HG02885 (cell line): ENCODE measurements around the gene TSR1.

Experiments
- ATAC-seq: cut with Tn5 transposase; IDR thresholded peaks from one replicate; pipeline ENCODE4 v1.9.1; 2021; ENCODE audit warnings: mild to moderate bottlenecking; ENCODE audit not compliant: unreplicated experiment, poor library complexity

Gene TSR1

DNA sequence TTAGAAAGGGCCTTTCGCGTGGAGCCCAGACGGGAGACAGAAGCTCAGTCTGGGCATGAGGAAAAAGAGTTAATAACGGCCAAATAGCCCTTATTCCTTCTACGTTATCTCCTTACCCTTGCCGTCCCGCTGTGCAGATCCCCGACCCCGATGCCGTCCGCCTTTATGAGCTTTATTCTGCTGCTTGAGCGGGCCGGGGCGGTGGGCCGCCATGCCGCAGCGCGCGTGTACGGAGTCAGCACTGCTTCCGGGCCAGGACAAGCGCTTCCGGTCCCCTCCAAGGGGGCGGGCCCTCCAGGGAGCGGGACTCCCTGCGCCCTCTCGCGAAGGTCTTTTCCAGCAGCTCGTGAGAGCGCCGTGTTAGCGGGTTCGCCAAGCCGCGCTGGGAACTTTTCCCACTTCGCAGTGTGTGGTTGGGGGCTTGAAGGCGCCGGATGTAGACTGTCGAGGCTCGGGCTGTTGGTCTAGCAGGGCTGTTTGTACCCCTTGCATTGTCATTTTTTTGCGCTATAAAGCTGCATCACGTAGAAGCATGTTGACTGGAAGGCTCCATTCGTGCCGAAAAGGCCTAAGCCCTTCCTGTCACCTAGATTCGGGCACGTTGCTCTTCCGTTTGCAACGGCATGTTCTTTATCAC lies at the start of gene TSR1:
Gene TSR1 (minus strand): TSS at position 243 of the 637 bp plus-strand sequence. CDS start 30 bp downstream, at position 213.
- peak; percentile 87 for ATAC-seq

DNA sequence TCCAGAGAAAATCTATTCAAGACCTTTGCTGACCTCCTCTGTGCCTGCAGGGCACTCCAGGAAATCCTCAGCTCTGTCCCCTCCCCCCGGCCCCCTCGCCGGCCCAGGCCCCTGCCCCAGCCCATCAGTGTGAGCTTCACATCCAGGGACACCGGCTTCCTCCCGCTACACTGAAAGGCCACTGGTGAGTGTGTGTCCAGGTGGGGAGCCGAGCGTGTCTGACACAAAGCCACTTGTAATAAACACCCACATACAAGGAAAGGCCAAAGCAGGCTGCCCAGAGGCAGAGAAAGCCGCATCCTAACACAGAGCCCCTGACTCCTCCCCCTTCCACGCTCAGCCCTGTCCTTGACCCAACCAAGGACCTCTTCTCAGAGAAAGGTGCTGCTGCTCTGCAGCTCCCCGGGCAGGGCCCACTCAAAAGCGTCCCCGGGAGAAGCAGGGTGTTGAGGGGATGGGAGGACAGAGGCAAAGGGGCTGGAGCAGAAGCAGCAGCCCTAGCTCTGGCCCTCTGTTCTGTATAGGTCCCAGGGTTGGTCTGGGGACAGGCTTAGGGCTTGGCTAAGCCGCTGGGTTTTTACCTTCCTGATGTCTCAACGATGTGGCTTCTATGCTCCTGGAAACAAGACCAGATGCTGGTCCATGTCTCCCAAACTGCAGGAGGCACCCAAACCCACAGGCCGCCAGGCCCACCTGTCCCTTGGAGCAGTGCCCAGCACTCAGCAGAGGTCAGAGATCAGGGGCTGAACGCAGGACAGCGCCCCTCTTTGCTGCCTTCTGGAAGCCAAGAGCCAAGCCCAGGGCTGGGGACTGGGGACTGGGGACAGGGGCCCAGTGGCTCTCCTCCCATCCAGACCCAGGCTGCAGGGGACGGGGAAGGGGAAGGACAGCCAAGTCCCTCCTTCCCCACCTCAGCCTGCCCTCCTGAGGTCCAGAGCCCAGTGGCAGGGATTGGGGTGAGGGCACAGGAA lies 49.3 kb upstream of the TSR1 start:
- no peak for ATAC-seq

DNA sequence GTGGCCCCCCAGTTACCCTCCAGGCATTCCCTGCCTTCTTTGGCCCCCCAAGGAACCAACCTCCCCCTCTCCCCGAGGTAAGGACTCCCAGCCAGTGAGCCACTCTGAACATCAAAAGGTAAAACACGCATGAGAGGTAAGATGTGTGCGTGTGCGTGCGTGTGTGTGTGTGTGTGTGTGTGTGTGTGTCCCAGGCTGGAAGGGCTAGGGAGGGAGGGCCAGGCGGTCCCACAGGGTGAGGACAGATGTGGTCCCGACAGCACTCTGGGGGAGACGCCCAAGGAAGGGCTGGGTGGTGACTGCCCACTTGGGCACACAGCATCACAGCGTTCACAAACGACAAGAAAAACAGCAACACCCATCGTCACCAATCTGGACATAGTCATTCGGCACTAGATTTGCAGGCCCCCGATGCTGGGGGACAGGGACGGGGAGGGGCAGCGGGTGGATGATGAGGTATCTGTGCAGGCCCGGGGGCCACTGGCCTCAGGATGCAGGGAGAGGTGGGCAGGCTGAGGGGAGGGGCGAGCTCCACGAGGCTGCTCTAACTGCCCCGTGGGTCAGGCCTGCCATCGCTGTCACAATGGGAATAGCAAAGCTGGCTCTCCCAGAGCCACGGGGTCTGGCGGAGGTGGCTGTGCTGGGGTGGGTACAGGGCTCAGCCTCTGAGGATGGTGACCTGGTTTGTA lies 48.3 kb upstream of the TSR1 start:
- ATAC-seq = no peak

DNA sequence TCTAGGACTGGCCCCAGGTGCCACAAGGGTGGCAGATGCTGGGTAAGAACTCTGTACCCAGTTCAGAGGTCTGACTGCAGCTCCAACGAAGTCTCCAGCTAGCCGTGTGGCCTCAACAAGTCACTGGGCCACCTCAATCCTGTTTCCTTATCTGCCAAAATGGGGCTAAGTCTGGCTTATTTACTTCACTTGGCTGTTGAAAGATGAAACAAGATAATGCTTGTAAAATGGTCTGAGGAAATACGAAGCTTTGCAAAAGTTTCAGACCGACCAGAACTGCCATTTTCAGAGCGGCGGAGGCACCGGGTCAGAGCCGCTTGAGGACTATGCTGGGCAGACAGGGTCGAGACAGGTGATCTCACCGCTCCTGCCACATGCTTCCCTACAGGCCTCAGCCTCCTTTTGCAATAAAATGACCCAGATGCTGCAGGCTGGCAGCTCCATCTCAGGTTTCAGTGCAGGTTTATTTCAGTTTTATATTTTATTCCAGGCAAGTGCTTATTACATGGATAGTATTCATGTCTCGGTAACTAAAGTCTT lies 47.4 kb upstream of the TSR1 start:
- ATAC-seq = no peak

DNA sequence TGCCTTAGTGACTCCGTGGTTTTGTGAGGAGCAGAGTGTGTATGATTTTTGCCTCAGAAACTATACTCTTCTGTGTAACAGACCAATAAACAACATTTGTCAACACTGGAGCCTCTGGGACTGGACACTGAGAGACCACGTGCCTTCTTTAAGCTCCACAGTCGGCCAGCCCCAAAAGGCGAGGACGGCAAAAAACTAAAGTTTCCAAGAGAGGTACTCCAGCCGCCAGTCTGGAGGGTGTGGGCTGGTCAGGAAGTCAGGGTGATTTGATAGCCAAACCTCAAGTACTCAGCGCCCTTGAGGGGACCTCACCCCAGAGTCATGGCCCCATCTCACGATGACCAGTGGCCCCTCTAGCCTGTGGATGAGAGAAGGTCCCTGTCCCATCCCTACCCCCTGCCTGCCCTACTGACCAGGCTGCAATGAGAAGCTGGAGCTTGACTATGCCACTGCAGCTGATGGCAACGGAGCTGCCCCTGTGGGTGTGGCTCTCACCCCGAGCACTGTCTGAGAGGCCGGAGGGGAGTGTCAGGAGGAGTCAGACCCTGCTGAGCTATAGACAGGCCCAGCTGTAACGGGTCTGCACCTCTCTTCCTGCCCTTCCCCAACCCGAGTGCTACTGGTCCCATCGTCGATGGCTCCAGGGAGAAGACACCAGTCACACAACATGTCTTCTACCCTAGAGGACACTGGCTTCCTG lies 44.8 kb upstream of the TSR1 start:
- ATAC-seq = no peak

DNA sequence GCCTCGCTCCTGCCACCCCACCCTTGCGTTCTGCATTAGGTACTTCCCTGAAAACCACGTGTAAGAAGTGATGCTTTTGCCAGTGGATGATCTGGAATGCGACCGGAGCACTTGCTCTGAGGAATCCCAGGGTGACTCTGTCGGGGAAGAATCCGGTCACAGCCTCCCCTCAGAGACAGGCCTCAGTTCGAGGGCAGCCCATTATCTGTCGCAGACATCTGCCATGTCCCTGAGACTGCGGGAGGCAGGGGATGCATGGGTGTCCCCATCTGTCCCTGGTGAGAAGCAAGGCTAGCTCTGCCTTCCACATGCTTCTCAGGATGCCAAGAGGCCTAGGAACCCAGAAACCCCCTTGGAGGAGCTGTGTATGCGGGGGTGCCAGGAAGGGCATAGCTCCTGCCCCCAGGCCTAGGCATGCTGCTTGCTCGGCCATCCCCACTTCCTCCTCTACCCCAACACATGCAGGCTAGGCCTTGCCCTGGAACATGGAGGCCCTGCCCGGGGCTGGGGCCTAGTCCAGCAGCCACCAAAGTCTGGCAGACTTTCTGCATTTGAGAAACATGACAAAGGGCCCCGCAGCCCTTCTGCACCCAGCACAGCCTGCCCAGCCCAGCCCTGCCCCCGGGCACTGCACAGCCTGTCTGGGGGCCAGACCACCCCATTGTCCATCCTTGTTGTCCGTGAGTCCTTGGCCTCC lies 44.1 kb upstream of the TSR1 start:
- ATAC-seq = no peak

DNA sequence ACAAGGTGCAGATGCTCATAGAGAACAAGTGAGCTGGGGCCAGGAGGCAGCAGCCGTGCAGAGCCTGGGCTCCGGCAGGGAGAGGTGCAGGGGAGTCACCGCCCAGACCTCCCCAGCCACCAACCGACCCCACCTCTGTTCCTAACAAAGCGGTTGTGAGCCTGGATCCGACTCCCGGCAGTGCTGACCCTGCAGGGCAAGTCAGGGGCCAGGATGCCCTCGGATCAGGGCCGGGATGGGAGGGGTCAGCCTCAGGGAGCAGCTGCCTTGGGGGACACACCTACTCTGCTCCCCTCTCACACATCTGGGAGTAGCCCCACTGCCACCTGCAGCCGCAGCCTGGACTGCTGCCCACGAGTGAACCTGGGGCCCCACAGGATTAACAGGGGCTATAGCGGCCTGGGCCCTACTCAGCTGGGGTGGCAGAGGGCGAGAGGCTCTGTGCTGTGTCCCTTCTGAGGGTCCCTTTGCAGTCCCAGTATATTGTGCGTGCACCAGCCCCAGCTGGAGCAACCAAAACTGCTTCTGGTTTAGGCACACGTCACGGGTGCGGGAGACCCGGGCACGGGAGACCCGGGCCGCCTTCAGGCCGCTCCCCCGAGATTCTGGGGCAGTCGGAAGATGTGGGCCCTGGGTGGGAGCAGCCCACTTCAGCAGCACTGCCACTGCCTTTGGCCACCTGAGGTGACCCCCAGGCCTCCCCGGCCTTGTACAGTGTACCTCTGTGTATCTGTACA lies 43.4 kb upstream of the TSR1 start:
- ATAC-seq = no peak

DNA sequence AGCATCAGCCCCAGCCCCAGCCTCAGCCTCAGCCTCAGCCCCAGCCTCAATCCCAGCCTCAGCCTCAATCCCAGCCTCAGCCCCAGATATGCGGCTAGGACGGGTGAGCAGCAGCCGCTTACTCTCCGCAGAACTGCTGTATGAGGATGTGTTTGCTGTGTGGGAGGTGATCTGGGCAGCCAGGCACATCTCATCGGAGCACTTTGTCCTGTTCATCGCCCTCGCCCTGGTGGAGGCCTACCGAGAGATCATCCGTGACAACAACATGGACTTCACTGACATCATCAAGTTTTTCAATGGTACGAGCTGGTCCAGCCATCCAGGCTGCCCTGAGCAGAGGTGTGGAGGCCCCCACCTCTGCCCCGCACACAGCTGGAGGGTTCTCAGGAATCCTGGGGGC lies 42.6 kb upstream of the TSR1 start:
- no peak for ATAC-seq

DNA sequence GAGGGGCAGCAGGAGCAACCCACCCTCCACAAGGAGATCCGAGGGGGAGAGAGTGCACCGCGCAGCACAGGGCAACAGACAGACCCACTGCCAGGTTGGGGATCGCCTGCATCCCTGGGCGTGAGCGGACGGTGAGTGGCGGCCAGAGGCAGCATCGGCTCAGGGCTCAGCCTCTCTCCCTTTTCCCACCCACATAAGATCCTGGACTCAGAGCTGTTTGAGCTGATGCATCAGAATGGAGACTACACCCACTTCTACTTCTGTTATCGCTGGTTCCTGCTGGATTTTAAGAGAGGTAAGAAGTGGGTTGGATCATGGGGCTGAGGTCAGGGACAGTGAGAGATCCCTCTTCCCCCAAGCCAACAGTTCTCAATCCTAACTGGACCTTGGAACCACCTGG lies 41.4 kb upstream of the TSR1 start:
- no peak for ATAC-seq

DNA sequence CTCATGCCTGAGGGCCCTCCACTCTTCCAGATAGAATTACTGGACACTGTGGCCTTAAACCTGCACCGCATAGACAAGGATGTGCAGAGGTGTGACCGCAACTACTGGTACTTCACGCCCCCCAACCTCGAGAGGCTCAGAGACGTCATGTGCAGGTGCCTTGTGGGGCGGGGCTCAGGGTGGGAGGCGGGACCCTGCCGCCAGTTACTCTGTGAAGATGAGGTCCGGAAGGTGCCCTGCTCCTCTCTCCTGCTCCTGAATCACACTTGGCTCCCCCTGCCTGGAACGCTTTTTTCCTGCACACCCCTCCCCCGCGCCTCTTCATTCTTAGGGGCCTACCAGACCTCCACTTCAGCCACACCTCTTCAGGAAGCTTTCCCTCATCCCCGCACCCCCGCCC lies 39.9 kb upstream of the TSR1 start:
- no peak for ATAC-seq

DNA sequence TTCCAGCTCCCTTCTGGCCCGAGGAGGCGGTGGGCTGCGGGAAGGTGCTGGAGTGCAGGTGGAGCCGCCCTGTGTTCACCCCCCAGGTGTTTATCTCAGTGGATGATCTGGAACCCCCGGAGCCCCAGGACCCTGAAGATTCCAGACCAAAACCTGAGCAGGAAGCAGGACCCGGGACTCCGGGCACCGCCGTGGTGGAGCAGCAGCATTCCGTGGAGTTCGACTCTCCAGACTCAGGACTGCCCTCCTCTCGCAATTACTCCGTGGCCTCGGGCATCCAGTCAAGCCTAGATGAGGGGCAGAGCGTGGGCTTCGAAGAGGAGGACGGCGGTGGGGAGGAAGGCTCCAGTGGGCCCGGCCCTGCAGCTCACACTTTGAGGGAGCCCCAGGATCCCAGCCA lies 39.1 kb upstream of the TSR1 start:
- no peak for ATAC-seq

DNA sequence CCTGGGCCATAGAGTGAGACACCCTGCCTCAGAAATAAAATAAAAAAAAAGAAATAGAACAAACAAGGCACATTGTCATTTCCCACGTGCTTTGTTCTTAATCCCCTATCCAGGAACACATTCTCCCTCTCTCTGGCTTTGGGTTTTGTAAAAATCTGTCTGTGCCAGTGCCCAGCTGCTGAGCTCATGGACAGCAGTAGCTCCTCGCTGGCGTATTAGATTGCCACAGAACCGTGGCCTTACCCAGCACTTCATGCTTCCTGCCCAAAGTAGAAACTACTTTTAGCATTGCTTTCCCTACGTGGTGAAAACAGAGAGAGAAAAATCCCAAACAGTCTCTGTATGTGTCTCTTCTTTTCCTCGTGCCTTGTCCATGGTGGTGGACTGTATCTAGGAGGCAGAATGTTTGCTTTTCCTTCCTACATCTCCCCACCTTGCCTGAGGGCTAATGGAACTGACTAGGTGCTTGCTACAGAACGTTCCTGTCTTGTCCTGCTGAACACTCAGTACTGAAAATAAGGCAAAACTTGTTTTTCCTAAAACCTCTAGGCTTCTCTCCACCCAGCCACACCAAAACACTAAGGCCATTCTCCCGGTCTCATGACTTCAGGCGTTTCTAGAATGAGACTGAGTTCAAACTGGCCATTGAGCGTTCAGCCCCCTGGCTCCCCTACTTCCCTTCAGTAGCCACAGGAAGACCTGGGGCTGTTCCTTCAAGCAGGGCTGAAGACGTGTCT lies 38.5 kb upstream of the TSR1 start:
- no peak for ATAC-seq

DNA sequence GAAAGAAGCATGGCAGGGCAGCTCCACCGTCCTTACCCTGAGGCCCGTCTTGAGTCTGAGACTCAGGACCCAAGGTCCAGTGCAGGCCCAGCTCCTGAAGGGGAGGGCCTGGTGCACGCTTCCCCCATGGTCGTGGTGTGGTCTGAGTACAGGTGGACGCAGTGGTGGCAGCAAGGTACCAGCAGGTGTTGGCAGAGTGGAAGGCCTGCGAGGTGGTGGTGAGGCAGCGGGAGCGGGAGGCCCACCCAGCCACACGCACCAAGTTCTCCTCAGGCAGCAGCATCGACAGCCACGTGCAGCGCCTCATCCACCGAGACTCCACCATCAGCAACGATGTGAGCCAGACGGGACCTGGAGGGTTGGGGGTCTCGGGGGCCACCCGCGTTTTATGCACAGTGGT lies 36.9 kb upstream of the TSR1 start:
- no peak for ATAC-seq

DNA sequence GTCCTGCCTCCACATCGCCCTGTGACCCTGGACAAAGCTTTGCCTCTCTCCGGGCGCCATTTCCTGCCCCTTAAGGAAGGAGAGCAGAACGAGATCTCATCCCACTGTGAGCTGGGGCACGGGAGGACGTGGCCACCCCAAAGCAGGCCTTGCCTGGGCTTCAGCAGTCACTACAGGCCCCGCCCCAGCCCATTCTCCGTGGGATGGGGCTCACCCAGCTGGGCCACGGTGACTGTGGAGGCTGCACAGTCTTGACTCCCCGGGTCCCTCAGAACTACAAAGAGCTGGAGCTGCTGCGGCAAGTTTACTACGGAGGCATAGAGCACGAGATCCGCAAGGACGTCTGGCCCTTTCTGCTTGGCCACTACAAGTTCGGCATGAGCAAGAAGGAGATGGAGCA lies 36.4 kb upstream of the TSR1 start:
- ATAC-seq = no peak

DNA sequence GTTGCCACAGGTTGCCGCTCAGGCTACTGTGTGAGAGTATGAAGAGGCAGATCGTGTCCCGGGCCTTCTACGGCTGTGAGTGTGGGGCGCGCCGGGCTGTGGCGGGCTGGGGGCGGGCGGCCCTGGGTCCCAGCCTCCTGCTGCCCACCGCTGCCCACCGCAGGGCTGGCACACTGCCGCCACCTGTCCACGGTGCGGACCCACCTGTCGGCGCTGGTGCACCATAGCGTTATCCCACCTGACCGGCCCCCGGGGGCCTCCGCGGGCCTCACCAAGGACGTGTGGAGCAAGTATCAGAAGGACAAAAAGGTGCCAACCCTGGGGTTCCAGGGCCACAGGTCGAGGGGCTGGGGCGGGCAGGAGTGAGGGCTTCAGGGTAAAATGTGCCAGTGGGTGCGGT lies 35.9 kb upstream of the TSR1 start:
- no peak for ATAC-seq

DNA sequence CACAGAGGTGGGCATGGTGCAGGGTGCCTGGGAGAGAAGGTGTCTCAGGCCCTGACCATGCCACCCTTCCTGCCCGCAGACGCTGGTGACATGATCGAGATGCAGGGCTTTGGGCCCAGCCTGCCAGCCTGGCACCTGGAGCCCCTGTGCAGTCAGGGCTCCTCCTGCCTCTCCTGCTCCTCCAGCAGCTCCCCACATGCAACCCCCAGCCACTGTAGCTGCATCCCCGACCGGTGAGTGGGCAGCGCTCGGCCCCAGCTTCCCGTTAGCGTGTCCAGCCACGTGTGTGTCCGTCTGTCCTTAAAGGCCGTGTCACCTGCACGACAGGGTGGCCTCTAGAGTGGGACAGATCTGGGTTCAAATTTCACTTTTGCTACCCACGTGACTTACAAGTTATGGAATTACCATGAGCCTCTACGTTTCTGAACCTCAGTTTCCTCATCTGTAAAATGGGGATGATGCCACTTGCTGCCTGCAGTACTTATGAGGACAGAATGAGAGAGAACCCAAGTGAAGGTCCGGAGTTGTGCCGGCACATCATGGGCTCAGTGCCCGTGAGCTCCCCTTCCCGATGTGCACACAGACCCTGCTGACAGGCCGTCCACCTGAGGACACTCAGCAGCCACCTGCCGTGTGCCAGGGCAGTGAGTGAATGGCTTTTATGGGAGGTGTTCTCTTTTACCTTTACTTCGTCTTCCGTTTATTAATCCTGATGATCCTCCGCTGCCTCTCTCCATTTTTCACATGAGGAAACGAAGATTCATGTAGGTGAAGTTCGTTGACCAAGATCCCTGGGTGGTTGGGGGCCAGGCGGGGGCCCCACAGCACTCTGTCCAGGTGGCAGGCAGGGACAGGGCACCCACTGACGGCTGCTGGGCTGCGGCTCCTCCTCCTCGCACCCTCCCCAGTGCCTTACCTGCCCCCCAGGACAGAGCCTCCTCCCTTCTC lies 35.2 kb upstream of the TSR1 start:
- ATAC-seq = no peak

DNA sequence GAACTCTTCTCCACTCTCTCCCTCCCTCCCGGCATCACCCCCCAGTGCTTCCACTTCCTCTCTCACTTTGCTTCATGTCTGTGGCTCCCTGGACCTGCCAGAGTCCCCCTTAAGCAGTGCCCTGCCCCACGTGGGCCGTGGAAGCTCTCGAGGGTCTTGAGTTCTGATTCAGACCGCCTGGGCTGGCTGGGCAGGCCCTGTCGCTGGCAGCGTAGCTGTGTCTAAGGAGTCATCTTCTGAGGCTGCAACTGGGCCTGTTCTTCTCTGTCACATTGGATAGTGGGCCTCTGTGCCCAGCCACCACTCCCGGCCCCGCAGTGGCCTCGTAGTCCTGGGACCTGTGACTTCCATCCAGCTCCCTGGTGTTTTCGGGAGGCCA lies 33.9 kb upstream of the TSR1 start:
- ATAC-seq = no peak
